NCI-H128 (cell line): ENCODE results near the gene TSPYL1.

Experiments used
- DNase-seq: peaks from one replicate; lab custom pipeline; 2025; ENCODE audit not compliant: unreplicated experiment; lab: John Stamatoyannopoulos, UW

The TSPYL1 gene

DNA sequence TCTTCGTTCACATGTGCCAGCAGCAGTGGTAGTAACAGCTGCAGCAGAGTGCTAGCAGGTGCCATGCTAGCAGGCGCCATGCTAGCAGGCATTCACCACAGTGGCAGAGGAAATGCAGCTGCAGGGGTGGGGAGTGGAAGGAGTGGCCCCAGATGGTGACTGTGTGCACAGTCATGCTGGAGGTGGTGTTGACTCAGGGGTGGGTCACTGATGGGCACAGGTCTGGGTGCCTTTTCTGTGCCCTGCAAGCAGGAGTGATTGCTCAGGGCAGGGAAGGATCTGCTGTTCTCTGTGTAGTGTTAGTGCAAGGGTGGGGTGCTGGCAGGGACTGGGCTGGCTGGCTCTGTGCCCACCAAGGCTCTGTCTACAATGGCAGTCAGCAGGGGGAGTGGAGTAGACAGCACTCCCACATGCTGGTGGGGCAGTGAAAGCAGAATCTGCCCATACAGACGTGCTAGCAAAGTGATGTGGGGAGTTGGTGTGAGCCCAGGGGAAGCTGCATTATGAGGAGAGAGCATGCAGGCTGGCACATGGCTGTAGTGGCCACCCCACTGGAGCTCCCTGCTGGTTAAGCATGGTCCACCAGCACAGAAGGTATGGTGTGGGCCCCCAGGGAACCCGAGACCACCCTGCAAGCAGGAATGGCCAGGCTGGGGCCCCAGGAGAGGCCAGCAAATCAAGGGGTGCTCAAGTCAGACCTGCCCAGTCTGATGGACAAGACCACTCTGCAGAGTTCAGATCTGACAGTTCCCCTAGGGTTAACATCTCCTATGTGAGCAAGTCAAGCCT lies 14.5 kb downstream of the TSPYL1 start:
- no peak for DNase-seq

GRCh38 chr6:116263353-116263752 lies 16.4 kb downstream of the TSPYL1 start:
- no peak for DNase-seq

DNA sequence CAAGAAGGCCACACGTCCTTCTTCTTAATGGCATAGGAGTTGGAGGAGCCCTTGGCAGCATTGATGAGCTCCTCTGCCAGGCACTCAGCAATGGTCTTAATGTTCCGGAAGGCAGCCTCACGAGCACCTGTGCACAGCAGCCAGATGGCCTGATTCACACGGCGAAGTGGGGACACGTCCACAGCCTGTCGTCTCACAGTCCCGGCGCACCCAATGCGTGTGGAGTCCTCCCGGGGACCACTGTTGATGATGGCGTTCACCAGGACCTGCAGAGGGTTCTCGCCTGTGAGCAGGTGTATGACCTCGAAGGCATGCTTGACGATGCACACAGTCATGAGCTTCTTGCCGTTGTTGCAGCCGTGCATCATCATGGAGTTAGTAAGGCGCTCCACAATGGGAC lies 21.2 kb downstream of the TSPYL1 start:
- DNase-seq: no peak

DNA sequence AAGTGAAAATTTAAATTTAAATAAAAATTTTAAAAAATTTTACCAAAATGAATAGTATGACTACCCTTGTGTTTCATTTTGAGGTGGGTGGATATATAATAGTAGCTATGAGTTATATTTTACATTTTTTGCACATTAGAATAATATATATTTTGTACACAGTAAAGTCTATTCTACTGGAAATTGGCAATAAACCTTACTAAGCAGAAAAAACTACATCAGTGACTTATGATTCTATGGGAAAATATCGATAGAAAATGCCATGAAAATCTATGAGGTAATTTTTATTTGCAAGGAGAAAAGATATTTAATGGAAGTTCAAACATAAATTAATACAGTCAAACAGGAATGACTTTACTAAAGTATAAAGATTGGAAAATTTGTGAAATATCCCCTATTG lies 23.0 kb downstream of the TSPYL1 start:
- no peak for DNase-seq

DNA sequence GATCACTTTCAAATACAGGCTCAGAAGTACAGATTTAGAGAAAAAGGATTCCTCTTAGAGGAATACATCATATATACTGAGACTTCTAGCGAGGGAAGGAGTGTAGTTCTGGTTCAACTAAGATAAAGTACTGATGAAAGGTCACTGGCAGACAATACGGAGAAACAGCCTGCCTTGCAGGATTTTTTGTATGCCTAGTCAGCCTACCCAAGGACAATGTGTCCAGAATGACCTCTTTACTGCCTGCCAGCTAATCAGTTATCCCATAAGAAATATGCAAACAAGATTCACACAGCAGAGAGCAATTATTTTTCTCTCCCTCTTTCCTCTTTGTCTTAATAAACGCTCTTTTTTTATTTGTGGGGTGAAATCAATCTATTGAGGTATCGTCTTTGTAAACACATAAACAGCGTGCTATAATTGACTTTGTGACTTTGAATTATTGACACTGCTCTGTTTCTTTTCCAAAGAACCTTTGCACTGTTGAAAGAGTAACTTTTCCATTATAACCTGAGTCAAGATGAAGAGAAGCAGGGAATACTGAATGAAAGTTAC lies 24.4 kb downstream of the TSPYL1 start:
- DNase-seq: no peak

GRCh38 chr6:116254297-116255056 lies 25.3 kb downstream of the TSPYL1 start:
- no peak for DNase-seq

- DNase-seq: peak; percentile 93
These were observed 26.0 kb downstream of the TSPYL1 start, which contains the start of gene TSPYL4 for GRCh38 chr6:116253505-116254296. Gene TSPYL4, minus strand, starts transcription at chr6:116254075. Its CDS starts 67 bp downstream, at chr6:116254008.

DNA sequence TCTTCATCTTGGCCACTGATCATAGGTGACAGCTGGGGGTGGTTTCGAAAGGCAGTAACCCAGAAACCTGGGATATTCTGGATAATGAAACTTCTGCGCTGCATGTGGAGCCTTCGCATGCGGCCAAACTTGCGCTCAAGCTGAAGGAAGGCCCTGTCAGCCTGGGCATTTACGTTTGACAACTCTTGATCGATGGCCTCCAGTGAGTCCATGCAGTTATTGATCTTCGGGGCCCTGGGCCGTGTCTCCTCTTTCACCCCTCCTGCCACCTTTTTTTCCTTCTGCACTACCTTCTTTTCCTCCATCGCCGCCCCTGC lies 26.6 kb downstream of the TSPYL1 start:
- DNase-seq: no peak

DNA sequence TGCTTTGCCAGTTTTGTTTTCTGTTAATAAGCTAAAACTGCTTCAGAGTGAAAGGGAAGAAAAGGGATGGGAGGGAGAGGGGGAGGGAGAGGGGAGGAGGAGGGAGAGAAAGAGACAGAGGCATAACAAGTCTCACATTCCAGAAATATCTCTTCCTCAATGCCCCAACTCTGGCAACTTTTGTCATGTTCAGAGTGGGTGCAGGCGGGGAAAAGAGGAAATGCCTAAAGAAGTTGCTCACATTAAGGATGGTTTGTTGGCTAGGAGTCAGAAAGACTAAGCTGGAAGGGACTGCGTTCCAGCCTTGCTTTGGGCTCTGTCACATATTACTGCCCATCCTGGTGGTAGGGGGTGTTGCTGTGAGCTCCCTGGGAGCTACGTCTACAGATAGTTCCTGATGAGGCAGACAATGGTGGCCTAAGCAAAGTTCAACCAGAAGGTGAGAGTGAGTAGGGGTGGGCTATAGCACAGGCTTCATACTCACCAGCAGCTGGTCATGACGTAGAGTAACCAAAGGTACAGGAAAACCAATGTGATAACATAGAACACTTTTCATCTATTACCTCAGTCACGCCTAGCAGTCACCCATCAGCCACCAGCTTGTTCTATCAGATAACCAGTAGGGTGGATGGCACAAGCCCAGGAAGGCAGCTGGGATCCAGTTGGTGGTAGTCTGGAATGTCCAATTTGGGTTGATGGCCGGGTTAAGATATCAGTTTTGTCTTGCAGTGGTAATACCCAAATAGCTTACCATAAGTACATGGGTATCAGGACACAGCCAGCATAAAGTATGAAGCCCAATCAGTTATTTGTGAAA lies 28.0 kb downstream of the TSPYL1 start:
- DNase-seq: no peak

GRCh38 chr6:116248577-116248976 lies 31.2 kb downstream of the TSPYL1 start:
- no peak for DNase-seq

DNA sequence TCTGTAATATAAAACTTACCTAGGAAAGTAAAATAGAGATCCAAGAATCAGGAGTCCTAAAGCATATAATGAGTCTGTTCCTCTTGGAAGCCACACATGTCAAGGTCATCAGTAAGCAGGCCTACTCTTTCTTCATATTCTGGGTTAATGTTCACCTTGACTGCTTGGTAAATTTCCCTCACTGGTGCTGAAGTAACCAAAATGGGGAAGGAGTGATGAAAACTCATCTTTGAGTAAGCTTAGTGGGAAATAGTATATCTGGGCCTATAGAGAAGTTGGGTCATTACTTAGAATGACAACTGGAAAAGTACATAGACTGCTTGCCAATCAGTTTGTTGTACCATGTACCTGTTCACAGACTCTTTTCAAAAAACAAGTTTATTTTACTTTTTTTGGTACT lies 32.4 kb downstream of the TSPYL1 start:
- DNase-seq: no peak

- no peak for DNase-seq
These were observed 33.6 kb downstream of the TSPYL1 start for GRCh38 chr6:116246089-116246488.

DNA sequence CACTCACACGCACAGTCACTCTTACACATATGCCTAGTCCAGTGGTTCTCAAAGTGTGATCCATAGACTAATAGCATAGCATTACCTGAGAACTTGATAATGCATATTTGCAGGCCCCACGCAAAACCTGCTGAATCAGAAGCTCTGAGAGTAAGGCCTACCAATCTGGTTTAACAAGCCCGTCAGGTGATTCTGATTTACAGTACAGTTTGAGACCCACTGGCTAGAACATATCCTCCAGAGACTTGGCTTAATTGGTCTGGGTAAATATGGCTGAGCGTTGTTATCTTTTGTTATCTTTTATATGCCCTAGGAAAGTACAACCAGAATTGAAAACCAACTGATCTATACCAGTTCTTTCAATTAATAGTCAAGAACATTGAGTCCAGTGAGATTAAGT lies 35.4 kb downstream of the TSPYL1 start:
- no peak for DNase-seq

- DNase-seq: no peak
These were observed 39.9 kb downstream of the TSPYL1 start for GRCh38 chr6:116239856-116240255.

- no peak for DNase-seq
These were observed 40.5 kb downstream of the TSPYL1 start for GRCh38 chr6:116239256-116239655.

DNA sequence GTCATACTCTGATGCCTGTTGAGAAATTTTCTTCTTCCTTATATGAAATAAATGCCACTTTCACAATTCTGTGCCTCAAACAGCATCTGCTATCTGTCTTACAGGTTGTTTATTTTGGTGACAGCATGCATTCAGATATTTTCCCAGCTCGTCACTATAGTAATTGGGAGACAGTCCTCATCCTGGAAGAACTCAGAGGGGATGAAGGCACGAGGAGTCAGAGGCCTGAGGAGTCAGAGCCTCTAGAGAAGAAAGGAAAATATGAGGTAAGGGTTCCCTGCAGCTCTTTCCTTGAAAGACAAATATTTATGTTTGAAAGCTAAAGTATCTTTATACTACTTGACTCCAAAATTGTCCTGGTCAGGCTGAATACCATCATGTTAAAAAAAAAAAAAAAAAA lies 41.6 kb downstream of the TSPYL1 start:
- no peak for DNase-seq

DNA sequence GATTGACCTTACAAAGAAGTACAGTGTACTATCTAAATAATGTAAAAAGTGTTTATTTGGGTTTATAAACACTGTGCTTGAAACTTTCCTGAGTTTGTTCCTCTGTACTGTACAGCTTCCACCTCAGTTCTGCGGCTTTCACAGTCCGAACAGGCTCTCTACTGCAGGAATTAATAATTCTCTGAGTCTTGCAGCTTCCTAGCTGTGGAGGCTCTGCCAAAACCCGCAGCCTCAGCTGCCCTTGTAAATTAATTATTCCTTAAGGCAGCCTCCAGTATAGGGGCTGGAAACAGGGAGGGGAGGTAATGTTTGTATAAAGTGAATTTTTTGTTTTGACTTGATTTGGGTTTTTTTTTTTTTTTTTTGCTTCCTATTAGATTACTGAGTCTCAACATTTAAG lies 45.0 kb downstream of the TSPYL1 start:
- no peak for DNase-seq

DNA sequence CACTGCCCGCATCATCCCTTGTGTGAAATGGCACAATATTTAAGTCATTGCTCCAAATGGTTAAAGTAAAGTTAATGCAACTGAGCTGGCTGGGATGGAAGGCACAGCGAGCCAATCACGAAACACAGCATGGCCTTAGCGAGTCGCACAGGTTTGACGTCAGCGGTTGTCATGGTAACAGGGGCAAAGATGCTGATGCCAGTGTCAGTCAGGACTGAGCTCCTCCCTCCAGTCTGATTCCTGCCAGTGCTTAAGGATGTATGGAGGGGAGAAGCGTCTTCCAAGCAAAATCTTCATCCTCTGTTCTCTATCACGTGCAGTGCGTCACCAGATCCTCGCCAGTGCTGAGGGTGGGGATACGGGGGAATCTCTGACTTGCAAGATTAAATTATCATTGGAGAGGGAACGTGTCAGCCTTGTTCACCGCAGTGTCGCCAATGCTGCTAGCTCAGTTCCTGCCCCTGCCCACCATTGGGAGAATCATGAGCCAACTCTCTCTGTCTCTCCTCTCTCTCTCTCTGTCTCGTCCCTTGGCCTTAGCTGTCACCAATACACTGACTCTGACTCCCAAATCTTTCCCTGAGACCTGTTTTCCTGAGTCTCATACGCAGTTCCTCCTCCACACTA lies 50.3 kb downstream of the TSPYL1 start:
- no peak for DNase-seq
